GM06990 (cell line): Measurements from ENCODE around the gene EMILIN2.
"Not testable (repeated sequence)": the region's sequence is repeated elsewhere in the genome, so short reads cannot be mapped to it uniquely, and the experiment has no call there.

Source experiments
- DNase-seq: peaks from one replicate; pipeline ENCODE4 v3.0.0-alpha.2; 2011; ENCODE audit not compliant: insufficient read length; ENCODE audit errors: extremely low read depth
- H3K27me3 ChIP-seq: replicated peaks from 2 replicates; pipeline ENCODE4 v1.6.0; 2011; ENCODE audit warnings: low read length; ENCODE audit not compliant: control insufficient read depth, insufficient read depth
- H3K36me3 ChIP-seq: 2 replicates; pipeline ENCODE4 v1.5.1; 2011; ENCODE audit warnings: low read length; ENCODE audit not compliant: control insufficient read depth, insufficient read depth
- H3K4me3 ChIP-seq: replicated peaks from 2 replicates; pipeline ENCODE4 v1.5.1; 2011; ENCODE audit warnings: low read depth, mild to moderate bottlenecking, control low read depth, low read length
- TF ChIP-seq, protein P1 (sequence below): IDR thresholded peaks from 2 replicates; pipeline ENCODE4 v1.5.1; 2011; ENCODE audit warnings: low read length, control low read depth, mild to moderate bottlenecking, inconsistent platforms; ENCODE audit not compliant: insufficient read depth, poor library complexity, severe bottlenecking

EMILIN2 gene

GRCh38 chr18:2823966-2824365, 22.8 kb upstream of the EMILIN2 start:
- TF ChIP-seq, protein P1, sequence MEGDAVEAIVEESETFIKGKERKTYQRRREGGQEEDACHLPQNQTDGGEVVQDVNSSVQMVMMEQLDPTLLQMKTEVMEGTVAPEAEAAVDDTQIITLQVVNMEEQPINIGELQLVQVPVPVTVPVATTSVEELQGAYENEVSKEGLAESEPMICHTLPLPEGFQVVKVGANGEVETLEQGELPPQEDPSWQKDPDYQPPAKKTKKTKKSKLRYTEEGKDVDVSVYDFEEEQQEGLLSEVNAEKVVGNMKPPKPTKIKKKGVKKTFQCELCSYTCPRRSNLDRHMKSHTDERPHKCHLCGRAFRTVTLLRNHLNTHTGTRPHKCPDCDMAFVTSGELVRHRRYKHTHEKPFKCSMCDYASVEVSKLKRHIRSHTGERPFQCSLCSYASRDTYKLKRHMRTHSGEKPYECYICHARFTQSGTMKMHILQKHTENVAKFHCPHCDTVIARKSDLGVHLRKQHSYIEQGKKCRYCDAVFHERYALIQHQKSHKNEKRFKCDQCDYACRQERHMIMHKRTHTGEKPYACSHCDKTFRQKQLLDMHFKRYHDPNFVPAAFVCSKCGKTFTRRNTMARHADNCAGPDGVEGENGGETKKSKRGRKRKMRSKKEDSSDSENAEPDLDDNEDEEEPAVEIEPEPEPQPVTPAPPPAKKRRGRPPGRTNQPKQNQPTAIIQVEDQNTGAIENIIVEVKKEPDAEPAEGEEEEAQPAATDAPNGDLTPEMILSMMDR = no peak
- H3K27me3 ChIP-seq = no peaks in the 10 kb centered on the region
- DNase-seq = no peak
- H3K4me3 ChIP-seq = no peak overlapping the region
- H3K36me3 ChIP-seq = no peaks in the 10 kb centered on the region

DNA sequence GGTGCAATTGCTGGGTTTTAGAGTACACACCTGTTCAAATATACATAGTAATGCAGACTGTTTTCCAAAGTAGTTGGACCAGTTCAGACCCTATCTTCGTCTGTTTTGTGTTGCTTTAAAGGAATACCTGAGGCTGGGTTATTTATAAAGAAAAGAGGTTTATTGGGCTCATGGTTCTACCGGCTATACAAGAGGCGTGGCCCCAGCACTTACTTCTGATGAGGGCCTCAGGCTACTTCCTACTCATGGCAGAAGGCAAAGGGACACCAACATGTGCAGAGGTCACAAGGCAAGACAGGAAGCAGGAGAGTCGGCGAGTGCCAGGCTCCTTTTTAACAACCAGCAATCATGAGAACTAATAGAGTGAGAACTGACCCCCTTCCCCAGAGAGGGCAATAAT, 21.9 kb upstream of the EMILIN2 start:
- TF ChIP-seq, protein P1 = no peak
- Histone ChIP-seq H3K4me3 (no peak overlapping the region), H3K27me3 (no peaks in the 10 kb centered on the region), H3K36me3 (no peaks in the 10 kb centered on the region)
- no peak for DNase-seq

DNA sequence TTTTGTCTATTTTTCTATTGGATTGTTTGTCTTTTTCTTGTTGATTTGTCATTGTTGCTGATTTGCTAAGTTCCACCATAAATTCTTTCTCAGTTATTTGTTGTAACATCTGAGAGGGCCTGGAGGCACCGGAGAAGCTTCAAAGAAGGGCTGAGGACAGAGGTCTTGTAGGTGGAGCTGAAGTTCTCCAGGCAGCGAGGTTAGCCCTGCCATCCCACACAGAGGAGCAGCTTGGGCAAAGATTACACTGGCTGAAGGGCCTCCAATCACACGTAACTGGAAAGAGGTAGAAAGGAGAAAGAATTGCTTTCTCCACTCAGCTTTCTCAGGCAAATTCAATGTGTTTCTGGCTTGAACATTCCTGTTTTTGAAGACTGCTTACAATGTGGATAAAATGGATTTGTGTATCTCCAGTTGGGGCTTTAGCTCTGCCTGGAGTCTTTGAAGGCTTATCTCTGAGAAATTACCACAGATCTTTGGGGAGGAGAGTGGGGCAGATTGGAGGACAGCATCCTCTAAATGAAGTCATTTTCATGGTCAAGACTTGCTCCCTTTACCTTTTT, 21.1 kb upstream of the EMILIN2 start:
- DNase-seq = no peak
- no peak overlapping the region for H3K4me3 ChIP-seq
- no peaks in the 10 kb centered on the region for H3K36me3 ChIP-seq
- H3K27me3 ChIP-seq = no peaks in the 10 kb centered on the region
- TF ChIP-seq, protein P1 = no peak

DNA sequence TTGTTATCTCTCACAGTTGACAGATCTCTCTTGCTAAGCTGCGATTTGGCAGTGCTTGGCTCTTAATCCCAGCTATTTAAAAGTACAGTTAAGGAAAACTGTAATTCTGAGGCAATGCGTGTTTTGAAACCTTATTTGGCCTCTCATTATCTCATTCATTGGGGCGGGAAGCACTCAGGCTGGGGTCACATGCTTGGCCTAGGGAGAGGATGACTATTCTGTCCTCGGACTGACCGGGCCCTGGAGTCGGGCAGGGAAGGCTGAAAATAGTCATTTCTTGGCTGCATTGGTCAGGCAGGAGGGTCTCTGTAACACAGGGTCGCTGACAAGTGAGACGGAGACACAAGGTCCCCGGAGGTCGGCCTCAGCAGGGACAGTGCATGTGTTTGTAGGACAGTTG, 20.2 kb upstream of the EMILIN2 start:
- Histone ChIP-seq H3K4me3 (no peak overlapping the region), H3K27me3 (no peaks in the 10 kb centered on the region), H3K36me3 (no peaks in the 10 kb centered on the region)
- TF ChIP-seq, protein P1 = no peak
- DNase-seq = no peak

- no peaks in the 10 kb centered on the region for H3K36me3 ChIP-seq
- no peak overlapping the region for H3K4me3 ChIP-seq
- H3K27me3 ChIP-seq = no peaks in the 10 kb centered on the region
- TF ChIP-seq, protein P1 = no peak
- no peak for DNase-seq
Observed at GRCh38 chr18:2827061-2827460, 19.7 kb upstream of the EMILIN2 start.

- not testable (repeated sequence) for H3K4me3 ChIP-seq, H3K36me3 ChIP-seq, H3K27me3 ChIP-seq, DNase-seq
Observed at GRCh38 chr18:2836118-2836517, 10.7 kb upstream of the EMILIN2 start.

DNA sequence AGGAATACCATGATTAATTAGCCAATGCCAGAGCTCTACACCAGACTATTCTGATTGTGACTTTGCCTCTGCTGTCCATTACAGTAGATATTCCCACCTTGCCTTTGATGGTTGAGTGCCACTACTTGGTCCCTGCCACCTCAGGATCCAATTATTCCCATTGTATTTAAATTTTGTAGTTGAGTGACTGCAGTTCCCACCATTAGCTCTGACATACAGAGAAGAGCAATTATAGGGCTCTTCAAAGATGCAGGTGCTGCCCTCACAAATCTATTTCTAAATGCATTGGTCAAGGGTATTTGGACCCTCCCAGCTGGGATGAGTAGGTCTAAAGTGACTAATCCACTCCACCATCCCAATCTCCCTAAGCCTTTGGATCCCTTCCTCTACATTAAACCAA, 9.5 kb upstream of the EMILIN2 start:
- not testable (repeated sequence) for H3K27me3 ChIP-seq, H3K4me3 ChIP-seq, H3K36me3 ChIP-seq, DNase-seq
